Measurements from ENCODE around the gene FSIP2. TPM values are rescaled to one million over a fixed set of nuclear protein-coding genes. Genes with fewer than 3 reads are reported as not detected.

The FSIP2 gene
- total and polyA plus RNA-seq, 2 of the 8 experiments (the other 6 are each of a cell fraction or from before 2014, with no cell fraction given), result 0.47 to 1.4 TPM

DNA sequence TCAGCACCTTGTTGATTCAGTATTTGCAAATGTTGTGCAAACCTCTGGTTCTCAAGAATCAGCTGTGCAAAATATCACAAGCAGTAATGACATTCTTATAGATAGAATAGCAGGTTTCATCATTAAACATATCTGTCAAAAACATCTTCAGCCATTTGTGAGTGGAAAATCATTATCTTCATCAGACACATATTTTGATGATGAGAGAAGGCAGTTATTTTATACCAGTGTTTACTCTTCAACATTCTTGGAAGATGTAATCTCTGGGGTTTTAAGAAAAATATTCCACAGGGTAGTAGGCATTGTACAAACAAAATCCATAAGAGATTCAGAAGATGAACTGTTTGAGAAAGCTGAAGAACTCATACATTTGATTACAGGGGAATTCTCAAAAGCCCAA is 64.3 kb downstream of the FSIP2 start:
- DNase-seq (ENCODE audit: low read depth in 1 of 2, low spot score in 2 of 2) (no peak), FAIRE-seq (no peak)
- Histone ChIP-seq H4K91ac (replicated peaks; ENCODE audit: insufficient read length, low read length) (no peak overlapping the region), H2BK20ac (ENCODE audit: low read length) (no peak overlapping the region), H3K56ac (replicated peaks; ENCODE audit: insufficient read length, low read depth, low read length) (no peak overlapping the region), H2BK120ac (replicated peaks; ENCODE audit: low read depth, low read length) (no peak overlapping the region), H2BK5ac (ENCODE audit: low read depth, low read length) (no peak overlapping the region), H3K27ac (ENCODE audit: low read depth, low read length) (no peak overlapping the region), H3K9ac (replicated peaks in 1 of 4; ENCODE audit: extremely low read depth in 1 of 4, low read depth in 3 of 4, low read length in 3 of 4) (peak overlapping the region in 1 of 4 experiments; percentile 34; a peak in 1 of 7 replicates), H3K14ac (ENCODE audit: insufficient read length) (no peak overlapping the region), H3K27me3 (replicated peaks in 1 of 4; ENCODE audit: control insufficient read depth in 3 of 4, extremely low read depth in 1 of 4, insufficient read depth in 3 of 4, low read length in 3 of 4) (no peaks in the 10 kb centered on the region), H3K4me3 (ENCODE audit: extremely low read depth in 1 of 4, insufficient read depth in 2 of 4, low read depth in 3 of 4, low read length in 4 of 4) (no peak overlapping the region), H3K4me1 (replicated peaks in 1 of 4; ENCODE audit: control insufficient read depth in 3 of 4, insufficient read depth in 4 of 4, low read length in 3 of 4) (no peaks in the 10 kb centered on the region), H2AK5ac (ENCODE audit: low read depth, low read length) (no peak overlapping the region), H3K23ac (ENCODE audit: insufficient read length) (no peak overlapping the region), H3K79me2 (ENCODE audit: control insufficient read depth in 1 of 2, insufficient read depth in 2 of 2, low read length in 2 of 2) (no peaks in the 10 kb centered on the region), H2BK12ac (ENCODE audit: low read depth, low read length) (no peak overlapping the region), H3K36me3 (ENCODE audit: control insufficient read depth in 2 of 4, insufficient read depth in 4 of 4, low read length in 3 of 4) (no peaks in the 10 kb centered on the region), H3K23me2 (ENCODE audit: low read depth, low read length) (no peaks in the 10 kb centered on the region), H3K4me2 (ENCODE audit: insufficient read depth in 1 of 2, low read depth in 2 of 2, low read length in 2 of 2) (no peak overlapping the region), H4K20me1 (replicated peaks in 1 of 2; ENCODE audit: control insufficient read depth in 1 of 2, insufficient read depth in 2 of 2, low read length in 2 of 2) (no peaks in the 10 kb centered on the region), H2BK15ac (ENCODE audit: low read length) (no peak overlapping the region), H2AFZ (ENCODE audit: low read length) (no peak overlapping the region), H3K4ac (replicated peaks; ENCODE audit: insufficient read length, low read depth, low read length) (no peak overlapping the region), H4K5ac (ENCODE audit: insufficient read length, low read depth, low read length) (no peak overlapping the region), H3K9me3 (ENCODE audit: insufficient read depth in 2 of 2, low read depth in 1 of 2, low read length in 1 of 2) (no peaks in the 10 kb centered on the region; a peak in 1 of 4 replicates), H4K8ac (ENCODE audit: extremely low read depth, insufficient read depth, low read length) (no peak overlapping the region), H3K18ac (ENCODE audit: extremely low read depth, low read length) (no peak overlapping the region), H3K79me1 (ENCODE audit: low read depth, low read length) (no peaks in the 10 kb centered on the region)
- CTCF ChIA-PET (ENCODE audit: partially characterized antibody), result no interaction called here
- POLR2A ChIA-PET (ENCODE audit: partially characterized antibody), result no interaction called here
- TF ChIP-seq SAP30 (IDR thresholded peaks at IDR 0.05; ENCODE audit: insufficient read depth, insufficient replicate concordance, low read length) (no peak), EP300 (IDR thresholded peaks at IDR 0.05; ENCODE audit: borderline replicate concordance in 1 of 2, low read depth in 2 of 2, low read length in 2 of 2) (no peak), RBBP5 (IDR thresholded peaks at IDR 0.05; ENCODE audit: borderline replicate concordance, low read depth, low read length) (no peak), KDM4A (IDR thresholded peaks at IDR 0.05; ENCODE audit: low read depth, low read length, severe bottlenecking) (no peak), SIX5 (IDR thresholded peaks at IDR 0.05; ENCODE audit: low read depth, low read length) (no peak), TCF12 (IDR thresholded peaks at IDR 0.05; ENCODE audit: low read depth, low read length) (no peak), RXRA (IDR thresholded peaks at IDR 0.05; ENCODE audit: insufficient read depth, low read depth, low read length) (no peak), CEBPB (IDR thresholded peaks at IDR 0.05; ENCODE audit: low read depth, low read length) (no peak), SP2 (IDR thresholded peaks at IDR 0.05; ENCODE audit: low read length) (no peak), SRF (IDR thresholded peaks at IDR 0.05; ENCODE audit: low read depth, low read length) (no peak)
- TF ChIP-seq, protein P1, sequence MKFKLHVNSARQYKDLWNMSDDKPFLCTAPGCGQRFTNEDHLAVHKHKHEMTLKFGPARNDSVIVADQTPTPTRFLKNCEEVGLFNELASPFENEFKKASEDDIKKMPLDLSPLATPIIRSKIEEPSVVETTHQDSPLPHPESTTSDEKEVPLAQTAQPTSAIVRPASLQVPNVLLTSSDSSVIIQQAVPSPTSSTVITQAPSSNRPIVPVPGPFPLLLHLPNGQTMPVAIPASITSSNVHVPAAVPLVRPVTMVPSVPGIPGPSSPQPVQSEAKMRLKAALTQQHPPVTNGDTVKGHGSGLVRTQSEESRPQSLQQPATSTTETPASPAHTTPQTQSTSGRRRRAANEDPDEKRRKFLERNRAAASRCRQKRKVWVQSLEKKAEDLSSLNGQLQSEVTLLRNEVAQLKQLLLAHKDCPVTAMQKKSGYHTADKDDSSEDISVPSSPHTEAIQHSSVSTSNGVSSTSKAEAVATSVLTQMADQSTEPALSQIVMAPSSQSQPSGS (IDR thresholded peaks at IDR 0.05; ENCODE audit: low read length), result no peak
- TF ChIP-seq, protein P2, sequence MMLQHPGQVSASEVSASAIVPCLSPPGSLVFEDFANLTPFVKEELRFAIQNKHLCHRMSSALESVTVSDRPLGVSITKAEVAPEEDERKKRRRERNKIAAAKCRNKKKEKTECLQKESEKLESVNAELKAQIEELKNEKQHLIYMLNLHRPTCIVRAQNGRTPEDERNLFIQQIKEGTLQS (IDR thresholded peaks at IDR 0.05; ENCODE audit: insufficient read depth, low read depth, low read length), result no peak

Measured in H1 (cell line).